GM19240 (cell line): ENCODE measurements around the gene LIMA1.

Experiments
- DNase-seq: peaks from one replicate; pipeline ENCODE4 v3.0.0; 2011; ENCODE audit warnings: low spot score; ENCODE audit not compliant: insufficient read length

Gene LIMA1

GRCh38 chr12:50145439-50145838 lies 137.9 kb downstream of the LIMA1 start:
- no peak for DNase-seq

- DNase-seq = no peak
Observed at GRCh38 chr12:50142993-50143392, 140.3 kb downstream of the LIMA1 start.

- no peak for DNase-seq
Observed at GRCh38 chr12:50132505-50133135, 150.7 kb downstream of the LIMA1 start.

- DNase-seq = no peak
Observed at GRCh38 chr12:50129290-50129689, 154.0 kb downstream of the LIMA1 start.

- DNase-seq = no peak
Observed at GRCh38 chr12:50127546-50127945, 155.8 kb downstream of the LIMA1 start.
